Neural cell (in vitro differentiated cells): ENCODE measurements around the gene STEAP1.

Experiments
- EP300 ChIP-seq: fragments of 450-650 bp; conservative IDR thresholded peaks from 2 replicates; pipeline ENCODE4 v1.6.1; 2014; ENCODE audit warnings: antibody characterized with exemption, mild to moderate bottlenecking, moderate library complexity; ENCODE audit not compliant: poor library complexity, severe bottlenecking
- EZH2 ChIP-seq: fragments of 200-600, 300-800 bp; shearing (Covaris generic), sonication (generic); IDR thresholded peaks from 2 replicates; pipeline ENCODE4 v1.6.1; 2014; ENCODE audit warnings: antibody characterized with exemption, low read length, borderline replicate concordance, mild to moderate bottlenecking; ENCODE audit not compliant: insufficient read depth, poor library complexity, severe bottlenecking
- TAF1 ChIP-seq: IDR thresholded peaks from 2 replicates; pipeline ENCODE4 v1.6.1; 2012; ENCODE audit warnings: low read depth
- TF ChIP-seq, protein P1 (sequence below): fragments of 450-650 bp; IDR thresholded peaks from 2 replicates; pipeline ENCODE4 v1.5.1; 2014; ENCODE audit warnings: antibody characterized with exemption, mild to moderate bottlenecking, moderate library complexity; ENCODE audit not compliant: poor library complexity, severe bottlenecking
- TF ChIP-seq, protein P2 (sequence below): IDR thresholded peaks from 2 replicates; pipeline ENCODE4 v1.6.1; 2012; ENCODE audit warnings: borderline replicate concordance

DNA sequence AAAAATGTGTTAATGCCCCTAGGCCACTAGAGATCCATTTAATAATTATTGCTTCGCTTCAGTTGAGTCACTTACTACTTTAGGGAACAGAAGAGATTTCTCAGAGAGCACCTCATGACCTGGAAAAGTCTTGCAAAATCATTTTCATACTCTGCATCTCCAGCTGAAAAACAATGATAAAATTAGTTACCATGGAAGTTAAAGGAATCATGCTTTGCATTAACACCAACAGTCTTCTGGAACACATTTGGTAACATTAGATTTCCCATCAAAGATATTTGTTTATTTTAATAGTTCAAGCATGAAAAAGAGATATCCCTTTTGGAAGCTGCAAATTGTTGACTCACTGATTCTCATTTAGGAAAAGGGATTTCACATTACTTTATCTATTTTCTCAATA, 55.5 kb downstream of the STEAP1 start:
- TF ChIP-seq, protein P1, sequence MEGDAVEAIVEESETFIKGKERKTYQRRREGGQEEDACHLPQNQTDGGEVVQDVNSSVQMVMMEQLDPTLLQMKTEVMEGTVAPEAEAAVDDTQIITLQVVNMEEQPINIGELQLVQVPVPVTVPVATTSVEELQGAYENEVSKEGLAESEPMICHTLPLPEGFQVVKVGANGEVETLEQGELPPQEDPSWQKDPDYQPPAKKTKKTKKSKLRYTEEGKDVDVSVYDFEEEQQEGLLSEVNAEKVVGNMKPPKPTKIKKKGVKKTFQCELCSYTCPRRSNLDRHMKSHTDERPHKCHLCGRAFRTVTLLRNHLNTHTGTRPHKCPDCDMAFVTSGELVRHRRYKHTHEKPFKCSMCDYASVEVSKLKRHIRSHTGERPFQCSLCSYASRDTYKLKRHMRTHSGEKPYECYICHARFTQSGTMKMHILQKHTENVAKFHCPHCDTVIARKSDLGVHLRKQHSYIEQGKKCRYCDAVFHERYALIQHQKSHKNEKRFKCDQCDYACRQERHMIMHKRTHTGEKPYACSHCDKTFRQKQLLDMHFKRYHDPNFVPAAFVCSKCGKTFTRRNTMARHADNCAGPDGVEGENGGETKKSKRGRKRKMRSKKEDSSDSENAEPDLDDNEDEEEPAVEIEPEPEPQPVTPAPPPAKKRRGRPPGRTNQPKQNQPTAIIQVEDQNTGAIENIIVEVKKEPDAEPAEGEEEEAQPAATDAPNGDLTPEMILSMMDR, result no peak
- TF ChIP-seq EZH2, result no peak
- TF ChIP-seq TAF1, result no peak
- TF ChIP-seq, protein P2, sequence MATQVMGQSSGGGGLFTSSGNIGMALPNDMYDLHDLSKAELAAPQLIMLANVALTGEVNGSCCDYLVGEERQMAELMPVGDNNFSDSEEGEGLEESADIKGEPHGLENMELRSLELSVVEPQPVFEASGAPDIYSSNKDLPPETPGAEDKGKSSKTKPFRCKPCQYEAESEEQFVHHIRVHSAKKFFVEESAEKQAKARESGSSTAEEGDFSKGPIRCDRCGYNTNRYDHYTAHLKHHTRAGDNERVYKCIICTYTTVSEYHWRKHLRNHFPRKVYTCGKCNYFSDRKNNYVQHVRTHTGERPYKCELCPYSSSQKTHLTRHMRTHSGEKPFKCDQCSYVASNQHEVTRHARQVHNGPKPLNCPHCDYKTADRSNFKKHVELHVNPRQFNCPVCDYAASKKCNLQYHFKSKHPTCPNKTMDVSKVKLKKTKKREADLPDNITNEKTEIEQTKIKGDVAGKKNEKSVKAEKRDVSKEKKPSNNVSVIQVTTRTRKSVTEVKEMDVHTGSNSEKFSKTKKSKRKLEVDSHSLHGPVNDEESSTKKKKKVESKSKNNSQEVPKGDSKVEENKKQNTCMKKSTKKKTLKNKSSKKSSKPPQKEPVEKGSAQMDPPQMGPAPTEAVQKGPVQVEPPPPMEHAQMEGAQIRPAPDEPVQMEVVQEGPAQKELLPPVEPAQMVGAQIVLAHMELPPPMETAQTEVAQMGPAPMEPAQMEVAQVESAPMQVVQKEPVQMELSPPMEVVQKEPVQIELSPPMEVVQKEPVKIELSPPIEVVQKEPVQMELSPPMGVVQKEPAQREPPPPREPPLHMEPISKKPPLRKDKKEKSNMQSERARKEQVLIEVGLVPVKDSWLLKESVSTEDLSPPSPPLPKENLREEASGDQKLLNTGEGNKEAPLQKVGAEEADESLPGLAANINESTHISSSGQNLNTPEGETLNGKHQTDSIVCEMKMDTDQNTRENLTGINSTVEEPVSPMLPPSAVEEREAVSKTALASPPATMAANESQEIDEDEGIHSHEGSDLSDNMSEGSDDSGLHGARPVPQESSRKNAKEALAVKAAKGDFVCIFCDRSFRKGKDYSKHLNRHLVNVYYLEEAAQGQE, result no peak
- no peak for TF ChIP-seq EP300
